Globus pallidus (tissue), 1 donor: ENCODE data around the gene IHH.

Experiments used
- DNase-seq: peaks from one replicate; pipeline ENCODE4 v3.0.0-alpha.2; 2015; ENCODE audit warnings: low spot score

The IHH gene

DNA sequence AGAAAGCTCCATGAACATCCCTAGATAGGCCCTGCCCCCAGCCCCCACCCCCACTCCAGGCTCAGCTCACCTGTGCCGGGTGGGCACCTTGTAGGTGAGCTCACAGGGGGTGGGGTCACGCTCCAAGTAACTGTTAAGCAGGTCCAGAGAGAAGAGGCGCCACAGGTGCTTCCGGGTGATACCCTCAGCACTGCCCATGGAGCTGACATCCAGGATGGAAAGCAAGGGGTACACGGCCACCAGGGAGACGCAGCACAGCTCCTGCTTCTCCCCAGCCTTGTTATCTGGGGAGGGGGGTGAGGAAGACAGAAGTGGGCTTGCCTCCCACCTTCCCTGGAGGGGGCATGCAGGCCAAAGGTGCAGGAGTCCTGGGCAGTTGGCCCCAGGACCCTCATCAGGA, 41.3 kb downstream of the IHH start:
- DNase-seq = no peak

DNA sequence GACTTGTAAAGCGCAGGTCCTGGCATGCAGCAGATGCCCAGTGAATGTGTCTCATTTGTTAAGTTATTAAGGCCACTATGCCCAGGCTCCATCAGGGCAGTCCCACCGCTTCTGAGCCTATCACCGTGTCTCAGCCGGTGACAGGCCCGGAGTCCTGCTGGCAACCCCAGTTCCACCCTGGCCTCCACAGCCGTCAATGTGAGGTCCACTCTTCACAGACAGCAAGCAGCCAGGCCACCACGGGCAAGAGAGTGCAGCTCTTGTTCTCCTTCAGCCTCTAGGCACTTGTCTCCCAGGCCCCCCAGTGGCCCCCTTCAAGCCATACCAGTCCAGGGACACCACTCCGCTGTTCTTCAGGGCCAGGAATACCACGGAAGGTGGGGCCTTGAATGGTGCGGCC, 42.0 kb downstream of the IHH start:
- DNase-seq = no peak

GRCh38 chr2:219018286-219018685, 42.4 kb downstream of the IHH start:
- no peak for DNase-seq

DNA sequence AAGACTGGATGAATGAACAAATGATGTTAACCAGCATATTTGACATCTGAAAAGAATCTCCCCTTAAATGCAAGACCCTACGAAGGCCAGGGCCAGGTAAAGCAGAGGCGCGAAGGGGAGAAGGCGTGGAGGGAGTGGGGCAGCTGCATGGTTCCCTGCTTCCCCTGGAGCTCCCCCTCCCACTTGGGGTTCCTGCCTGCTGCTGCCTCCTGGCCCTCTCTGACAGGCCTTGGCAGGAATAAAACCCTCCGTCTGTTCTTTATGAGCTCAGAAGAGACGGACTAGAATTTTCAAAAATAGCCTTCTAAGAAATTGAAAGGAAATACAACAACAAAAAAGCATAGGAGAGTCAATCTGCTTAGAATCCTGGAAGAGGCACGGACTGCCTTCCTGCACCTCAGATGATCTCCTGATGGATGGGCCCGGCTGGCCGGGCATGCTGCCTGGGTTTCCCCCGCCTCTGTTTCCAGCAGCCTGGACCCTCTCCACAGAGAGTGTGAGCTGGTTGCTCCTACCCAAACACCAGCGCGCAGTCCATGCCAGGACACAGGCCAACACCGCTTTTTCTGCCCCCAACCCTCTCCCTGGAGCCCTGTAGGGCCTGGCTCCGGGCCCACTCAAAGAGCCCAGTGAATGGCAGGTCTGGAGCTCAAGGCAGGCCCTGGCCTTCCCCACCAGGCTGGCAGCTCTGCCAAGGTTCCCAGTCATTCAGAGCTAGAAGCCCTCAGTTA, 43.4 kb downstream of the IHH start:
- peak; percentile 73 for DNase-seq

GRCh38 chr2:219016721-219017120, 44.0 kb downstream of the IHH start:
- no peak for DNase-seq

- no peak for DNase-seq
Measured at GRCh38 chr2:219010873-219011272, 49.8 kb downstream of the IHH start.

- DNase-seq = no peak
Measured at GRCh38 chr2:219010162-219010756, 50.5 kb downstream of the IHH start.

GRCh38 chr2:219009294-219009693, 51.4 kb downstream of the IHH start:
- no peak for DNase-seq
